GM18867 (cell line): ENCODE data around the gene CD8B.

ENCODE experiments used
- ATAC-seq: cut with Tn5 transposase; IDR thresholded peaks from one replicate; pipeline ENCODE4 v1.9.1; 2021; ENCODE audit warnings: mild to moderate bottlenecking, moderate library complexity; ENCODE audit not compliant: unreplicated experiment

Gene CD8B

GRCh38 chr2:86775338-86775737 is 86.3 kb downstream of the CD8B start:
- no peak for ATAC-seq

GRCh38 chr2:86774862-86775261 is 86.8 kb downstream of the CD8B start:
- no peak for ATAC-seq

- ATAC-seq: no peak
Measured at GRCh38 chr2:86772611-86773010, 89.1 kb downstream of the CD8B start.

- ATAC-seq: no peak
Measured at GRCh38 chr2:86770816-86771301, 90.8 kb downstream of the CD8B start.

GRCh38 chr2:86769838-86770237 is 91.8 kb downstream of the CD8B start:
- no peak for ATAC-seq

- no peak for ATAC-seq
Measured at GRCh38 chr2:86768189-86768949, 93.3 kb downstream of the CD8B start.
